Measurements from ENCODE around the gene CA10. TPM values are rescaled to one million over a fixed set of nuclear protein-coding genes. Genes with fewer than 3 reads are reported as not detected.

Gene CA10
- polyA plus RNA-seq, 1 donor (not counting 4 experiments of a cell fraction or from before 2014, with no cell fraction given): 2.9 TPM

DNA sequence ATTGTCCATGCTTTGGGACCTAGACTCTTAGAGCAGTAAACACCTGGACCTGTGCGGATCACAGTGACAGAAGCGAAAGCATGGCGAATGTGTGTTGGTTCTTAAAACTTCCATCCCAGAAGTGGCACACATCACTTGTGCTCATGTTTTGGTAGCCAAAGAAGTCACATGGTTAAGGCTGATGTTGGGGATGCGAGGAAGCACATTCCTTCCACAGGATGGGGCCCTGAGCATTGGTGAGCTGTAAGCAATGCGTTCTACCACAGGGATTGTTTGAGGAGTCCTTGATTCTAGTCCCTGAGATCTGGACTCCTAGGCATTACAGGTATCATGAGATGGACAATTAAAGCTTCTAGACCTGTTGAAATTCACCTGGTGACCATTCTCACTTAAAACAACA, 522.2 kb downstream of the CA10 start:
- no peaks in the 10 kb centered on the region for H3K4me1 ChIP-seq (ENCODE audit: control insufficient read depth, extremely low read depth, insufficient read depth, low read length)
- dilution Hi-C loops (cut with MboI; ENCODE audit: extremely low pct_ligation_motif_present, low sequenced_read_pairs): no loop called here
- H3K27me3 ChIP-seq (ENCODE audit: control insufficient read depth, extremely low read depth, insufficient read depth, low read length): no peaks in the 10 kb centered on the region
- H3K36me3 ChIP-seq (ENCODE audit: control insufficient read depth in 2 of 2, extremely low read depth in 1 of 2, insufficient read depth in 2 of 2, low read length in 2 of 2): no peaks in the 10 kb centered on the region
- TF ChIP-seq EZH2 (IDR thresholded peaks at IDR 0.05; ENCODE audit: low read length) (no peak), CTCF (optimal IDR thresholded peaks at IDR 0.05 in 1 of 3, IDR thresholded peaks at IDR 0.05 in 1 of 3, conservative IDR thresholded peaks at IDR 0.05 in 1 of 3; ENCODE audit: extremely low read depth in 1 of 3, insufficient read depth in 2 of 3, low read length in 3 of 3) (peak in 1 of 3 experiments; percentile 54)
- no peaks in the 10 kb centered on the region for H3K9me1 ChIP-seq (ENCODE audit: control insufficient read depth, extremely low read depth, insufficient read depth, low read length)
- no peak overlapping the region for H3K4me2 ChIP-seq (ENCODE audit: control insufficient read depth, extremely low read depth, insufficient read depth, low read depth, low read length)
- no peak overlapping the region for H3K9ac ChIP-seq (ENCODE audit: control insufficient read depth, extremely low read depth, insufficient read depth, low read length)
- no peak overlapping the region for H3K4me3 ChIP-seq (ENCODE audit: control insufficient read depth in 2 of 3, extremely low read depth in 1 of 3, insufficient read depth in 2 of 3, low read depth in 1 of 3, low read length in 3 of 3)
- no peaks in the 10 kb centered on the region for H4K20me1 ChIP-seq (ENCODE audit: control insufficient read depth, extremely low read depth, insufficient read depth, low read length)
- no peaks in the 10 kb centered on the region for H3K9me3 ChIP-seq (ENCODE audit: control insufficient read depth, low read depth, low read length)
- no peak overlapping the region for H2AFZ ChIP-seq (ENCODE audit: control insufficient read depth, low read length)
- DNase-seq (ENCODE audit: low read depth, low spot score) (no peak), FAIRE-seq (no peak)
- no peak overlapping the region for H3K27ac ChIP-seq (ENCODE audit: control insufficient read depth, insufficient read depth, low read length)
- H3K79me2 ChIP-seq (ENCODE audit: control insufficient read depth, insufficient read depth, low read length): no peaks in the 10 kb centered on the region

DNA sequence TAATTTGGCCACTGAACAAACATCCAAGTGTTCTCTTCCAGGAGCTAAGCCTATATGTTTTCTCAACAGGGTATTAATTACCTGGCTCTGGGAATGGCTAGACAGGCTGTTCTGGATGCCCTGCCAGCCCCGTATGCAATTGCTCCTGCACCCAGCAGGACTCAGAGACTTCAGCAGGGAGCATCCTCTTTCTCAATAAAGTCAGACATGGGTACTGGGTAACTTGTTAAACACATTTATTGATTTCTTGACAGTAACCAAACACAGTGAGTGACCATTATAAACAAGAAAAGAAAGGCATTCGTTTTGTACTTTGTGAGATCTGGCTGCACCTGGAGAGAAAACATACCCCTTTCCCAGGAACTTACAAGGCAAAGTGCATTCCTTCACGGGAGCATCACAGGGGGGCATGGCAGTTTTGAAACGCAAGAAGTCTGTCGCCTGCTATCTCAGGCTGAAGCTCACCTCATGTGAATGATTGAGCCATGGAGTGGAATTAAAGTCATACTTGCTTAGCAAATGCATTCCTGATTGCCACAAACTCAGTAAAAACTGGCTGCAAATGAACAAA, 528.3 kb downstream of the CA10 start:
- dilution Hi-C loops (cut with MboI; ENCODE audit: extremely low pct_ligation_motif_present, low sequenced_read_pairs): no loop called here
- no peaks in the 10 kb centered on the region for H3K9me1 ChIP-seq (ENCODE audit: control insufficient read depth, extremely low read depth, insufficient read depth, low read length)
- H3K27me3 ChIP-seq (ENCODE audit: control insufficient read depth, extremely low read depth, insufficient read depth, low read length): no peaks in the 10 kb centered on the region
- H3K4me2 ChIP-seq (ENCODE audit: control insufficient read depth, extremely low read depth, insufficient read depth, low read depth, low read length): no peak overlapping the region
- no peaks in the 10 kb centered on the region for H3K36me3 ChIP-seq (ENCODE audit: control insufficient read depth in 2 of 2, extremely low read depth in 1 of 2, insufficient read depth in 2 of 2, low read length in 2 of 2)
- DNase-seq (ENCODE audit: low read depth, low spot score) (no peak), FAIRE-seq (no peak)
- H3K27ac ChIP-seq (ENCODE audit: control insufficient read depth, insufficient read depth, low read length): no peak overlapping the region
- H3K9ac ChIP-seq (ENCODE audit: control insufficient read depth, extremely low read depth, insufficient read depth, low read length): no peak overlapping the region
- no peaks in the 10 kb centered on the region for H3K9me3 ChIP-seq (ENCODE audit: control insufficient read depth, low read depth, low read length)
- H3K79me2 ChIP-seq (ENCODE audit: control insufficient read depth, insufficient read depth, low read length): no peaks in the 10 kb centered on the region
- H3K4me3 ChIP-seq (ENCODE audit: control insufficient read depth in 2 of 3, extremely low read depth in 1 of 3, insufficient read depth in 2 of 3, low read depth in 1 of 3, low read length in 3 of 3): no peak overlapping the region
- H2AFZ ChIP-seq (ENCODE audit: control insufficient read depth, low read length): no peak overlapping the region
- H3K4me1 ChIP-seq (ENCODE audit: control insufficient read depth, extremely low read depth, insufficient read depth, low read length): no peaks in the 10 kb centered on the region
- TF ChIP-seq EZH2 (IDR thresholded peaks at IDR 0.05; ENCODE audit: low read length) (no peak), CTCF (optimal IDR thresholded peaks at IDR 0.05 in 1 of 3, IDR thresholded peaks at IDR 0.05 in 1 of 3, conservative IDR thresholded peaks at IDR 0.05 in 1 of 3; ENCODE audit: extremely low read depth in 1 of 3, insufficient read depth in 2 of 3, low read length in 3 of 3) (no peak)
- no peaks in the 10 kb centered on the region for H4K20me1 ChIP-seq (ENCODE audit: control insufficient read depth, extremely low read depth, insufficient read depth, low read length)

All from keratinocyte (primary cell).